HK-2 (cell line): ENCODE data around the gene MYO18A.

Source experiments
- DNase-seq: peaks from one replicate; pipeline ENCODE4 v3.0.0-alpha.2; 2018; ENCODE audit not compliant: unreplicated experiment

MYO18A gene

DNA sequence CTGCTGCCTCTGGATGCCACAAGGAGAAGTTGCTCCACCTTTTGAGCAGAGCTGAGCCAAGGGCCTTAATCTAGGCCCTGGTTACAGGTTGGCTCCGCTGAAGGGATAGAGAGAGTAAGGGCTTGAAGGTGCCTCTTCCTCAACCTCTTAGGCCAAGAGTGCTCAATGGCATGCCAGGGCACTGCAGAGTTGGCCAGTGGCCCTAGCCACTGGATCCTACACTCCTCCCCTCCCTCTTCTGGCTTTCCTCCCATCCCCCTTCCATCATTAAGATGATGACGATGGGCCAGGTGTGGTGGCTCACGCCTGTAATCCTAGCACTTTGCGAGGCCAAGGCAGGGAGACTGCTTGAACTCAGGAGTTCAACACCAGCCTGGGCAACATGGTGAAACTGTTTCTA, 50.5 kb downstream of the MYO18A start:
- DNase-seq = no peak

DNA sequence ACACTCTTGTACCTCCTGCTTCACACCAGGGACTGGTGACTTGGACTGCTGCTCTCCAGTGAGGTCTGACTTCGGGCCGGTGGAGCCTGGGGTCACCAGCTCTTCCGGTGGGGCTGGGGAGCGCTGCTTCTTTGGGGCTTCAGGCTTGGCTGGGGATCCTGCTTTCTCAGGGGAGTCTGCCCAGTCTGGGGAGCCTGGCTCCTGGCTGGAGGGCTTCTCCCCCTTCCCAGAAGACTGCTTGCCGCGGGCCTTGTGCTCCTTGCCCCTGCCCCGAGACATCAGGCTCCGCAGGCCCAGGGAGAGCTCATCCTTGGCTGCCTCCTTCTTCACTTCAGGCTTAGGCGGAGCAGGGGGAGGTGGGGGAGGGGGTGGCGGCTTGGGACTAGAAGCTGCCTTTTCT, 52.4 kb downstream of the MYO18A start:
- no peak for DNase-seq

DNA sequence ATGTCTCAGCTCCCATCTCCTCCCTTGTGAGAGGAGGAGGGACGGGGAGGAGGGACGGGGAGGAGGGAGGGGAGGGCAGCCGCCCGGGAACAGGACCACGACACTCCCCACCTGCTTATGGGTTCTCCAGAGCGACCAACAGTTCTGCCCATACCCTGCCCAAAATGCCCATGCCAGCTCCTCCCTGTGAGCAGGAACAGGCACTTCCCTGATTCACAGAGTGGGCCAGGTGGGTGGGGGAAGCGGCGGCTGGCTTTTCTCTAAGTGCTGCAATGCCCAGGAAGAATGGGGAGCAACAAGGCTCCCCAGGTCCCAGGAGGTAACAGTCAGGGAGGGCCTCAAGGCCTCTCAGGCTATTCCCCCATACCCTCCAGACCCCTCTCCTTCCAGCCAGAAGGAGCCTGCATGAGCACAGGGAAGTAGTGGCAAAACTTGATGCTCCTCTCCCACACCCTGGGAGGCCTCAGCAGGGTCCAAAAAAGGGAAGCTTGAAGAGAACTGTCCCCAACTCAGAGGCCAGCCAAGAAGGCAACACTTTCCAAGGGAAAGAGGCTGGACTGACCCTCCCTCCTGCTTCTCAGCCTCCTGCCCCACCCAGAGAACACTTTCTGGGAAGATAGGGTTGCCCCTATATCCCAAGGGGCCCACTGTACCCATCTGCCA, 53.8 kb downstream of the MYO18A start:
- no peak for DNase-seq

DNA sequence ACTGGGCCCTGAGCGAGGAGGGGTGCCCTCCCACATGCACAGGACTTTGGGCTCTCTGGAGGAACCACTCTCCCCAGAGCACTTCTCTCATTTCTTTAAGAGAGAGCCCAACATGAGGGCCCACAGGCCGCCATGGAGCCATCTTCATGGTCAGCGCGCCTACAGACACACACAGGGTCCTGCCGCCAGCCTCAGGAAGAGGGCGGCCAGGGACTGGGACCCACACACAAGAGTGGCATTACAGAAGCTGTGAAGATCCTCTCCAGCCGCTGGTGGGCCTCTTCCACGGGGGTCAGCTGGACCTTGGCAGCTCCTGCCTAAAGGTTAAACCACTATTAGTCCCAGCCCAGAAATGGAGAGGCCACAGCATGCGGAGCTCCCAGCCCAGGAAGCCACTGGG, 54.5 kb downstream of the MYO18A start:
- DNase-seq = no peak

DNA sequence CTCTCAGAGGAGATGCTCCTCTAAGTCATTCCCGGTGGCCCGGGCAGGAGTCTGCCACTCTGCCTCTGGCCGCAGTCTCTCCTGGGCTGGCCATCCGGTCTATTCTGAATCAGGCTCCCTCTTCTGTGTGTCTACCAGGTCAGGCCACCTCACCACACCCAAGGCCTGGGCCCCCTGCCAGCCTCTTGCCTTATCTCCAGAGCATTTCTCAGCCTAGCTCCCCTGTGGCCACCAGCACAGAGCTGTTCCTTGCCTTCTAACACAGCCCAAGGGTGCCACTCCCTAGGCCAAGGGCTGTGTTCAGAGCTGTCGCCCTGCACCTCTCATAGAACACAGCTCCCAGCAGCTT, 55.3 kb downstream of the MYO18A start:
- DNase-seq = no peak

DNA sequence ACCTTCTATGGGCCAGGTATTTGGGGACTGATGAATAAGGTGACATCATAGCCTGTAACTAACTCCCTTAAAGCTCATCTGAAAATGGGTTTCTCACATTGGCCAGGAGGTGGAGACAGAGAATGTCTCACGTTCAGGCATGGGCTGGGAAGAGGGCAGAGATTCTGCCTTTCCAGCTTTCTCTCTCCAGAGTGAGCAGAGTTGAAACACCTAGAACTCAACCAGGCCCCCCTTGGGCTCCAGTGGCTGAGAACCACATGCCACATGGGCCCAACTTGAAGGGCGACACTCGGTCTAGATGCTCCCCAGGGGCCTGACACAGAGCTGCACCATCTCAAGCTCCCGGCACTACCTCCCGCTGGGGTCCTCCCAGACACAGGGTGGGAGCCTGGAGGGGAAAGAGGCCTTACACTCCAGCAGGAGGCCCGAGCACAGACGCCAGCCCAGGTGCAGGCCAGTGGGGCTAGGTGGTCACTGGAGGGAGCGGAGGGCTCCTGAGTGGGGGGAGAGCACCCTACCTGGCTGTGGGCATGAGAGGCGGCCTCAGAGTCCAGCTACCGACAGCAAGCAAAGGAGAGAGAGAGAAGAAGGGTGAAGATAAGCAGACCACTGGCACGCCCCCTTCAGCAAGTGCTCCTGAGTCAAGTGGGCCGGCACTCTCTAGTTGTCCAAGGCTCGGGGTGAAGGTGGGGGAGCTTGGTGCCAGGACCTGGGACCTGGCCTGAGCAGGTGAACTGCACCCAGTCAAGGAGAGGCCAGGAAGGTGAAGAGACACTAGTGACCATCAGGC, 55.9 kb downstream of the MYO18A start:
- DNase-seq = peak; percentile 39

DNA sequence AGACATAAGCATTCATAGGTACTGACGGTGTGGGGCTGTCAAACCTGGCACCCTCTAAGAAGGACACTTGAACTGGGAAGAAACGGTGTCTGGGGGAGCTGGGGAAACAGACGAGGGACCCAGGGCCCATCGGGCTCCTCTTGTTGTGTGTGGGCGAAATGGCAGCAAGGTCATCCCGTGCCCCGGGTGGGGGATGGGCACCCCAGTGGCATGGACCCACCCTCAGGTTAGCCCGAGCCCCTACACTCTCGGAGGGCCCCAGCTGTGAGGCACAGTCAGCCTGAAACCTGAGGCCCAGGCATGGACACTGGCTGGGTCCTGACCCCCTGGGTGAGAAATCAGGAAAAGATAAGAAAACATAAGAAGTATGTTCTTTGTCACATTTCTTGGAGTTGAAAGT, 57.1 kb downstream of the MYO18A start:
- DNase-seq = no peak

DNA sequence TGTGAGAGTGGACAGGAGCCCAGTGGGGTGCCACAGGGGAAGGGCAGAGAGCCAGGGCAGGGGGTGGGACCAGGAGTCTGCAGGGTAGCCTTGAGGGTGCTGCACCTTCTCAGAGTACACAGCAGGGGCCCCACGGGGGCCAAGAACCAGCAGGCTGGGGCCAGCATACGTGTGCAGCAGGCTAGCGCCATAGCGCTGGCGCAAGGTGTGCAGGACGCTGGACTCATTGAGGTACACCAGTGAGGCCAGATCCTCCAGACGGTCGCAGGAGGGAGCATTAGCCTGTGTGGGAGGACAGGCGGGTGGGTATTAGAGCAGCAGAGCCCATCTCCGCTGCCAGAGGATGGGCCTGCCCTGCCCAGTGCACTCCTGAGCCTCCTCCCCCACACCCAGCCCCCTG, 58.8 kb downstream of the MYO18A start:
- DNase-seq = no peak

DNA sequence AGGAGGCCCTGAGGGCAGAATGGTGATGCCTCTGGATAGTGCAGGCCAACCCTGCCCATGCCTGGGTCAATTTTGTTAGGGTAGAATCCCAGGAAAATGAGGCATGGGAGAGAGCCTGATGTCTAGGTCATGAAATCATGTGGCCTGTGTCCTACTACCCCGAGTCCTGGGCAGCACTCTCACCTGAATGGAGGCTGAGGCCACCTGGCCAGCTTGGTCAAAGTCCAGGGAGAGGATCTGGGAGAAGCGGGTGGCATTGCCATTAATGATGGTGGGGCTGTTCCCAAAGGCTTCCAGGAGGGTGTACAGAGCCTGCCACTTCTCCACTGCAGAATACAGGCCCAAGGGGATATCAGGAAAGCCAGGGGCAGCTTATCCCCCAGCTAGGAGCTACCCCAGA, 59.8 kb downstream of the MYO18A start:
- no peak for DNase-seq

DNA sequence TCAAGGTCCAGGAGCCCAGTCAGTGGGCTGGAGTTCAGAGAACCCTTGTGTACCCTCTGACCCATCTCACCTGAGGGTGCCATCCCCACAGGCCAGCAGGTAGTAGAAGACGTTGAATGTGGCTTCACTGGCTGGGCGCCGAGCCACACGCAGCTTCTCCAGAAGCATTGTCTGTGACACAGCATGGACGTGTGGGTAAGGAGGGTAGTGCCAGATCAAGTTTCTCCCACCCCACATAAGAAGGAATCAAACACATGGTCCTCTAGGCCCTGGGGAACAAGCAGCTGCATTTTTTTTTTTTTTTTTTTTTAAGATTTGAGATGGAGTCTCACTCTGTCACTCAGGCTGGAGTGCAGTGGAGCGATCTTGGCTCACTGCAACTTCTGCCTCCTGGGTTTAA, 60.9 kb downstream of the MYO18A start:
- no peak for DNase-seq

DNA sequence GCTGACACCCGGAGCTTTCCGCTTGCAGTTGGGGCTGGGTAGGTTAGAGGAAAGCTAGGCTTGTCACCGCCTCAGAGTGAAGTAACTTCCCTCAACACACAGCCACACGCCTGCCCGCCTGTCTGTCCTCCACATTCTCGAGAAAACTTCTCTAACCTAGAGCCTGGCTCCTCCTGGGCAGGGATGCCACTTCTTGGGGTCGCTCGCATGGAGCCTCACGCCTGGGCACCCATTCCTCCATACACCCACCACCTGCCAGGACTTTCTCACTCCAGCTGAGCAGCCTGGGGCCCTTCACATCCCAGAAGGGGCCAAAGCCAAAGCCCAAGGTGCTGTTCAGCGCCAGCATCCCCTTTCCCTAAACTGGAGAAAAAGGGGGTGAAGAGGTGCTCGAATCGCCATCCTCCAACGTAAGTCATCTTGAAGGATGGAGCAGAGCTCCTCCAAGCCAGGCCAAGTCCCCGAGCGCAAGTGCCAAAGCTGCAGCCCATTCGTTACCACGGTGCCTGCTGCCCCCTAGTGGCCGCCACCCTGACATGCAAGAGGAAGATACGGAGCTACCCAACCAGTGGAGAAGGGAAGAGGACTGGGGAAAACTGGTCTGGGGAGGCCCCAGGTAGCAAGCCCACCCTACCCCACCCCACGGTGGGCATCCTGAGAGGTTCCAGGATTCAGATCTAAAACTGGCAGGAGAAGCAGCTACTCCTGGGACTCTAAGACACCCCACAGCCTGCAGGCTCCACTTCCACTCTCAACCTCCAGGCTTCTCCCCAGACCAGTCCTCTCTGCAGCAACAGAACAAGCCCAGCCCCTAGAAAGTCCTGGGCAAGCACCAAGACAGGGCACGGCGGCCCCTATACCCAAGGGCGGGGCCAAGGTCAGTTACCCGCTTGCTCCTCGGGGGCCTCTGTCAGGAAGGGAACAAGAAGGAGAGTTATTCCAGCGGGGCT, 63.1 kb downstream of the MYO18A start:
- DNase-seq = peak; percentile 73

DNA sequence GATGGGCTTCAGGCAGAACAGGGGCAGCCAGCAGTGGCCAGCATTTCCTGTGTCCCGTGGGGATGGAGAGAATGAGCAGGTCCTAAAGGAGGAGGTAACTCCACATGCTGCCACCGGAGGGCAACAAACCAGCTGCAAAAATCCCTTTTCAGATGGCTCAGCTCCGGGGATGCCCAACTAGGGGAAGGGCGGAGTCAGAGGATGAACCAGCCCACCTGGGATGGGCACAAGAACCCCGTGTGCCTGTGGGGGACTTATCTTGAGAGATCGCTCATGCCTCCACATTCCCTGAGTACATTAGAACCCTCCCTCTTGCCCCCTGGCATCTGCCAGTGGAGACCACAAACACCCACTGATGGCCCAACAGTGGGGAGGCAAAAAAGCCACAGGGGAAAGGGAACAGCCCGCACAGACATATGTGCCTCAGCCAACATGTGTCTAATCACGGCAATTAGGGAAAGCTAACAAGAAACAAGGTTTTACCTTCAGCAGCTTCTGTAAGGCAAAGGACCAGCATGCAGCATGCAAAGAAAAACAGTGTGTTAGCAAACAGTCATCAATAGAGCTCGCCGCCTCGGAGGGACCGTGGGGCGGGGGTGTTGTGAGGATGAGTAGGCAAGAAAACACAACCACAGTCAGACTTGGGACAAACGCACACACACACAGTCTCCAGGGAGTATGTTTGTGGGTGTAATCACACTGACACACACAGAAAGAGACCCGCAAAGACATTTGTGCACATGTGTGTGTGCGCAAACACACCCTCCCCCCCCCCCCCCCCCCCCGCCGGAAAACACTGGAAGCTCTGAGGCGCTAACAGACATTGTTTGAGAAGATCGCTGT, 64.0 kb downstream of the MYO18A start:
- DNase-seq = peak; percentile 64

DNA sequence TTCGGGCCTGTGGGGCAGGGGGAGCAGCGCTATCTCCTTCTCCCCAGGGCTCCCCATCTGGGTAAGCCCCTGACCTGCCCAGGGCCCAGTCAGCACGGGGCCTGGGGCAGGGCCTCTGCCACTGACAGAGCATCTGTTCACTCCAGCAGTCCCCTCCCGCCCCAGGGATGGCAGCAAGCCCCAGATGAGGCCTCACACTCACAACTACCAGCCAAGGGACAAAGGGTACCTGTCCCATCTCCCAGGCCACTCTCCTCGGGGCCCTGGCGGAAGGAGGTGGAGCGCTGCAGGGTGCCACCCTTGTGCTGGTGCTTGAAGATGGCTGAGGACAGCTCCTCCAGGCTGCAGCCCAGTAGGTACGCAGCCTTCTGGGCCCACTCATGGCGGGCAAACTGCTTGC, 64.8 kb downstream of the MYO18A start:
- no peak for DNase-seq

DNA sequence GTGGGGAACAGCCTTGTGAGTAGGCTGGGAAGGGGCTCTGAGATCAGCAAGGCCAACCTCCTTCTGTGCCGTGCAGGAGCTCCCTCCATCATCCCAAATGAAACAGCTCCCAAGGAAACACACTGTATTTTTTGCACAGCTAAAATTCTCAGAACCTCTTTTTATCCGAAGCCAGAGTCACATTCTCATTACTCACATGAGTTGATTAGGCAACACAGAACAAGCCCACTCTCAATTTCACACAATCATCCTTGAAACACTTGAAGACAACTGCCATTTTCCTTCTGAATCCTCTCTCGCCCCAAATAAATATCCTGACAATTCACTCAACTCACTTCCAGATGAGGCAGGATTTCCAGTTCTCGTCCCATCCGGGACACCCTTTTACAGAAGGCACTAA, 66.1 kb downstream of the MYO18A start:
- no peak for DNase-seq

DNA sequence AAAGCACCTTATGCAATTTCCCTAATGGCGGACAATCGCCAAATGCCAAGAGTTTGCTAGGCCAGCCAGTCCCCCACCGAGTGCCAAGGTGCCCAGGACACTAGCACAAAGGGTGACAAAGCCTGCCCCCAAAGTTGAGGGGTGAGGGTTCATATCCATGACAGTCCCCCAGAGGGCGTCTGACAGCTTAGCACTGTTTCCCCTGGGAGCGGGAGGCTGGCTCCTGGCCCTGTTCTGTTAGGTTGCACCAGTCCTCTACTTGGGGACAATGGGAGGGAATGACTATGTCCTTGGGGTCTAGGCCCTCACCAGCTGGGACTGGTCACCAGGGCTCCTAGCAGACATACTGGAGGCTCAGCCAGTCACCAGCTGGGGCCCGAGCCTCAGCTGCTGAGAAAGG, 66.9 kb downstream of the MYO18A start:
- no peak for DNase-seq

DNA sequence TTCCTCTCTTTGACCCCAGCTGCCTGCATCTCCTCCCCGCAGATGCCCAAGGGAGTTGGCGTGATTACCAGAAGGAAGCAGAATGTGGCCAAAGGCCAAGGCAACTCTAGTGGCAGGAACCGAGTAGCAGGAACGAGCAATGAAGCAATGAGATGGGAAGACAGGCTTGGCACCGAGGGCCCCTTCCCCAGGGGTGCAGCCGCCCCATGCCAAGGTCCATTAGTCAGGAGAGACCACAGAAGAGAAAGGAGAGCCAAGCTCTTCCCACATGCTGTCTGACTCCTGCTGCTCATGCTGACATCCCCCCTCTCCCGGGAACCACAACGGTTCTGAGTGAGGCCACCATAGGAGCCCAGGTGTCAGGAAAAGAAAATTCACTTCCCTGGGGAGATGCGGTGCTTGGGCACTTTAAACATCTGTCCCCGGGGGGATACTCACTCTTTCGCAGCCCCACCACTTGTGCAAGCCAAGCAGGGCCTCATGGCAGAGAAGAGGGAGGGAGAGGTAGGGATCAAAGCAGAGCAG, 67.4 kb downstream of the MYO18A start:
- no peak for DNase-seq

DNA sequence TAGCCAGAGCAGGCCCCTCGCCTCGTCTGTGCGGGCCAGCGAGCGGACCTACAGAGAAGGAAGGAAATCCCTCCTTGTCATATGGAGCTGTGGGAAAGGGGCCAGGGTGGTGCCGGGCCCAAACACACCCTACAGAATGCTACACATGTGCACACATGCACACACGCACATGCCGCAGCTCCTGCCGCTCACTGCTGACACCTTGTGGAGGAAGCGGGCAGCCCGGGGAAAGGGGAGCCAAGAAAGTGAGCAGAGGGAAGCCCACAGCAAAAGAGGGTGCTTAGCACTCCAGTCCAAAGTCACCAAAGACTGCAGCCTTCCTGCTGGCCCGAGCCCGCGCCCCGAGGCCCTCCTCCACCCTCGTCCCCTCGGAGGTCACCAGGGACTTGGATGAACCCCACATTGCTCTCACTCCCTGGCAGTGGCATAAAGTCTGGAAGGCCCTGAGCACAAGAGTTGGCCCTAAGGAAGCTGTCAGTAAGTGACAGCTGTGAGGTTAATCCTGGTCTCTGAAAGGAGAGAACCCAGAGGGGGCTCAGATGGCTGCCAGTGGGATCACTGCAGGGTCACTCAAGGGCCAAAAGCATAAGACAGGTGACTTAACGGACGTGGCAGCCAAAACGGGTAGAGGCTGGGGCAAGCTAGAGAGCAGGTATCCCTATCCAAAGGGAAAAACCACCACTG, 68.2 kb downstream of the MYO18A start:
- DNase-seq = peak; percentile 64

DNA sequence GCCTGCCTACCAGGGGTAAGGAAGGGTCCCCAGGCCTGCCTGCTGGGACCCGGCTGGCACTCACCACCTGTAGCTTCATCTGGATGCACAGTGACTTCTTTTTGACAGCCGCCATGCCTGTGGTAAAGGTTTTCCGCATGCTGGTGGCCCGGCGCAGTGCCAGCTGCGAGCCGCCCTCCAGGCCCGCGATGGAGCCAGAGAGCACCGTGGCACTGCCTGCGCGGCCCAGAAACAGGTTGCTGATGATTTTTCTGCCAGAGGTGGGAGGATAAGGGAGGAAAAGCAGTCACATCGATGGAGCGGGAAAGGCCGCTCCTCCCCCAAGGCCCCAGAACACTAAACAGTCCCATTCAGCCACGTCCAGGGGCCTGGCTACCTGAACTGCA, 69.8 kb downstream of the MYO18A start:
- no peak for DNase-seq

DNA sequence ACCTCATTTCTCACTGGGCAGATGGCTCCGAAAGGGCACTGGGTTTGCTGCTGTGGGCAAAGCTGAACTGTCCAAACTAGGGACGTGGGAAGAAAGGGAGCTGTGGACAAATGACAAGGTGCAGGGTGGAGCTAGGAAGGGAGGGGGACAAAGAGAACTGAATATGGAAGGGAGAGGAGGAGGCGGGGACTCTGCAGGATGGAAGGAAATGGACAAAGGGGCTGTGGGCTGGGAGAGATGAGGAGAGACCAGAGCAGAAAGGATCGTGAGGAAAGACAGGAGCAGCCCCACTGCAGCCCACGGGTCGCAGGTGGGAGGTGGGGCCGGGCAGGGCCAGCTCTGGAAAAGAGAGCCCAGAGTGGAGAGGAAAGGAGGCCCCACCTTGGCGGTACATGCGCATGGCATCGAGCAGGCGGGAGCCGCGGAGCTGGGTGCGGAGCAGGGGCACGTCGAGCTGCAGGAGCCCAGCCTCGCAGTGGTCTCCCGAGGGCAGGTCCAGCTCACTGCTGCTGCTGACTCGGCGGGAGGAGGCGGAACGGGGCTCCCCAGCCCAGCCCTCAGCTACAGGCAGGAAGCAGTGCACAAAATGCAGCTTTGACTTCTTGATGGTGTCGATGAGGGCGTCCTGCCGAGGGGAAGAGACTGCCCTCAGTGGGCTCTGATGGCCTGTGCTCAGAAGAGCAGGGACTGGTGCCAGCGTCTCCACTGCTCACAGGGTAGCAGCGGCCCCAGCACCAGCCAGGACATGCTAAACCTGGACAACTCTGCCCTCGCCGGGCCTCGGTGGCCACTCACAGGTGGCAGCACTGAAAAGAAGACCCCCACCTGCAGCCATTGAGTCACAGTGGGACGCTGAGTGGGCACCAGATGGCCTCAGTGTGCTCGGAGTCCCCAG, 70.5 kb downstream of the MYO18A start:
- DNase-seq = no peak
